Esophagus muscularis mucosa (tissue), 4 donors: ENCODE measurements around the gene GAPVD1.

Source experiments
- CTCF ChIP-seq, 3 experiments: fragments of 200-600 bp in 2 of 3; fragments of 450-650 bp in 1 of 3; sonication (generic) in 2 of 3; IDR thresholded peaks; one replicate each; pipeline ENCODE4 v1.5.1; 2017 to 2019; ENCODE audit warnings: antibody characterized with exemption in 3 of 3, mild to moderate bottlenecking in 2 of 3, moderate library complexity in 1 of 3
- EP300 ChIP-seq: sonication (generic); formaldehyde crosslinking; IDR thresholded peaks from one replicate; pipeline ENCODE4 v1.6.1; 2017; ENCODE audit warnings: antibody characterized with exemption
- POLR2AphosphoS5 ChIP-seq, 2 donors: sonication (generic); formaldehyde crosslinking; IDR thresholded peaks; one replicate each; pipeline ENCODE4 v1.6.1; 2017; ENCODE audit warnings: antibody characterized with exemption in 2 of 2

- TF ChIP-seq POLR2AphosphoS5 (IDR thresholded peaks at IDR 0.05) (no peak), CTCF (IDR thresholded peaks at IDR 0.05) (no peak), EP300 (no peak)
These were observed 2.6 kb upstream of the GAPVD1 start for GRCh38 chr9:125258832-125259534.
